GM23338 (cell line): ENCODE results near the gene LIPG. TPM values are rescaled to one million over a fixed set of nuclear protein-coding genes. Genes with fewer than 3 reads are reported as not detected.
"Not testable (repeated sequence)": the region's sequence is repeated elsewhere in the genome, so short reads cannot be mapped to it uniquely, and the experiment has no call there.

Experiments used
- ATAC-seq: fragments of 200-7000 bp; cut with Tn5 transposase; 3 replicates; pipeline ENCODE4 v1.9.1; 2020
- DNase-seq: peaks from one replicate; pipeline ENCODE4 v3.0.0-alpha.2; 2015; ENCODE audit warnings: low spot score
- H2AFZ ChIP-seq: fragments of 200-600 bp; sonication (generic); 2 replicates; pipeline ENCODE4 v1.8.0; 2016; ENCODE audit warnings: antibody characterized with exemption, mild to moderate bottlenecking, moderate library complexity
- H3F3A ChIP-seq: fragments of 200-600 bp; sonication (generic); replicated peaks from 2 replicates; pipeline ENCODE4 v1.8.0; 2017; ENCODE audit warnings: antibody characterized with exemption, mixed run types, low read depth
- H3K27ac ChIP-seq: fragments of 200-600 bp; sonication (generic); 2 replicates; pipeline ENCODE4 v1.6.1; 2016; ENCODE audit warnings: low read depth
- H3K27me3 ChIP-seq: fragments of 200-600 bp; sonication (generic); 2 replicates; pipeline ENCODE4 v1.8.0; 2016; ENCODE audit warnings: mild to moderate bottlenecking, mixed run types, moderate library complexity; ENCODE audit not compliant: insufficient read depth
- H3K36me3 ChIP-seq: fragments of 200-600 bp; sonication (generic); 2 replicates; pipeline ENCODE4 v1.8.0; 2016; ENCODE audit warnings: mild to moderate bottlenecking; ENCODE audit not compliant: insufficient read depth
- H3K4me1 ChIP-seq: fragments of 200-600 bp; sonication (generic); 2 replicates; pipeline ENCODE4 v1.8.0; 2016; ENCODE audit warnings: mild to moderate bottlenecking, moderate library complexity; ENCODE audit not compliant: insufficient read depth
- H3K4me2 ChIP-seq: fragments of 200-600 bp; sonication (generic); 2 replicates; pipeline ENCODE4 v1.7.1; 2017; ENCODE audit warnings: mixed run types
- H3K4me3 ChIP-seq: fragments of 200-600 bp; sonication (generic); 2 replicates; pipeline ENCODE4 v1.6.1; 2016; ENCODE audit warnings: mixed run types
- H3K79me2 ChIP-seq: fragments of 200-600 bp; sonication (generic); replicated peaks from 2 replicates; pipeline ENCODE4 v1.8.0; 2017; ENCODE audit warnings: mild to moderate bottlenecking; ENCODE audit not compliant: insufficient read depth
- H3K9me2 ChIP-seq: fragments of 200-600 bp; sonication (generic); 2 replicates; pipeline ENCODE4 v1.8.0; 2017; ENCODE audit not compliant: insufficient read depth
- H4K20me1 ChIP-seq: fragments of 200-600 bp; sonication (generic); replicated peaks from 2 replicates; pipeline ENCODE4 v1.8.0; 2017; ENCODE audit warnings: mild to moderate bottlenecking; ENCODE audit not compliant: insufficient read depth
- H3K27ac Mint-ChIP-seq: 2 replicates; pipeline ENCODE4 v1.8.0; 2020; ENCODE audit warnings: inconsistent platforms, mild to moderate bottlenecking, moderate library complexity, mixed read lengths
- H3K27me3 Mint-ChIP-seq: 3 replicates; pipeline ENCODE4 v1.8.0; 2022; ENCODE audit warnings: low read depth, mild to moderate bottlenecking, moderate library complexity, mixed read lengths, inconsistent platforms; ENCODE audit not compliant: insufficient read depth, poor library complexity
- H3K36me3 Mint-ChIP-seq: 3 replicates; pipeline ENCODE4 v1.8.0; 2021; ENCODE audit warnings: low read depth, mild to moderate bottlenecking, inconsistent platforms, moderate library complexity, mixed read lengths
- H3K4me1 Mint-ChIP-seq: 3 replicates; pipeline ENCODE4 v1.8.0; 2020; ENCODE audit warnings: mild to moderate bottlenecking, inconsistent platforms, mixed read lengths
- H3K4me3 Mint-ChIP-seq: 3 replicates; pipeline ENCODE4 v1.8.0; 2021; ENCODE audit warnings: moderate library complexity, mild to moderate bottlenecking, inconsistent platforms, mixed read lengths
- H3K9me3 Mint-ChIP-seq: 3 replicates; pipeline ENCODE4 v1.8.0; 2020; ENCODE audit warnings: moderate library complexity, mild to moderate bottlenecking, inconsistent platforms, mixed read lengths
- CREB1 ChIP-seq: fragments of 250-450 bp; sonication (Bioruptor Pico); IDR thresholded peaks from 2 replicates; pipeline ENCODE4 v1.5.0; 2020; ENCODE audit warnings: low read depth, mild to moderate bottlenecking, moderate library complexity
- EZH2 ChIP-seq: fragments of 200-600 bp; sonication (generic); IDR thresholded peaks from one replicate; pipeline ENCODE4 v1.8.0; 2017; ENCODE audit warnings: antibody characterized with exemption, mild to moderate bottlenecking, low read depth; ENCODE audit not compliant: unreplicated experiment
- EZH2phosphoT487 ChIP-seq: fragments of 200-600 bp; sonication (generic); IDR thresholded peaks from one replicate; pipeline ENCODE4 v1.8.1; 2018; ENCODE audit warnings: antibody characterized with exemption; ENCODE audit not compliant: unreplicated experiment
- JUNB ChIP-seq: IDR thresholded peaks from one replicate; pipeline ENCODE4 v1.6.1; 2016; ENCODE audit warnings: antibody characterized with exemption; ENCODE audit not compliant: unreplicated experiment
- NANOG ChIP-seq: IDR thresholded peaks from 2 replicates; pipeline ENCODE4 v1.6.1; 2016; ENCODE audit warnings: antibody characterized with exemption, borderline replicate concordance
- POLR2AphosphoS5 ChIP-seq: IDR thresholded peaks from 2 replicates; pipeline ENCODE4 v1.6.1; 2016; ENCODE audit warnings: antibody characterized with exemption, low read depth
- STAT1 ChIP-seq: IDR thresholded peaks from one replicate; pipeline ENCODE4 v1.6.1; 2016; ENCODE audit warnings: antibody characterized with exemption; ENCODE audit not compliant: unreplicated experiment
- ZNF114 ChIP-seq: fragments of 250-450 bp; sonication (Bioruptor Pico); IDR thresholded peaks from 2 replicates; pipeline ENCODE4 v1.5.0; 2020; ENCODE audit warnings: mild to moderate bottlenecking, moderate library complexity
- polyA plus RNA-seq: library from polyadenylated mRNA; unstranded; fragments of >200 nt; fragmentation: Nextera tagmentation; extraction: Ambion mirVana; gene quantifications from 2 replicates; pipeline ENCODE4 v1.2.1, GENCODE V29; 2016
- total RNA-seq: library from RNA; depleted of rRNA; stranded (reverse); fragments of >200 nt; shearing (Covaris generic); gene quantifications from 2 replicates; pipeline ENCODE4 v1.2.3, GENCODE V29; 2014
- TF ChIP-seq, protein P1 (sequence below), 2 experiments: fragments of 200-600 bp in 1 of 2; sonication (generic) in 1 of 2; conservative IDR thresholded peaks; 2 replicates each; pipeline versions ENCODE4 v1.5.1 to v1.6.1; 2016 to 2017; ENCODE audit warnings: antibody characterized with exemption in 2 of 2, low read depth in 2 of 2, mild to moderate bottlenecking in 2 of 2, moderate library complexity in 1 of 2
- TF ChIP-seq, protein P2 (sequence below): IDR thresholded peaks from 2 replicates; pipeline ENCODE4 v1.6.1; 2016; ENCODE audit warnings: antibody characterized with exemption
- TF ChIP-seq, protein P3 (sequence below): fragments of 250-450 bp; sonication (Bioruptor Pico); IDR thresholded peaks from 2 replicates; pipeline ENCODE4 v1.5.0; 2020; ENCODE audit warnings: mild to moderate bottlenecking, moderate library complexity

Gene LIPG
- total and polyA plus RNA-seq, 2 experiments from 2014 or later: 4.9 to 17.7 TPM

DNA sequence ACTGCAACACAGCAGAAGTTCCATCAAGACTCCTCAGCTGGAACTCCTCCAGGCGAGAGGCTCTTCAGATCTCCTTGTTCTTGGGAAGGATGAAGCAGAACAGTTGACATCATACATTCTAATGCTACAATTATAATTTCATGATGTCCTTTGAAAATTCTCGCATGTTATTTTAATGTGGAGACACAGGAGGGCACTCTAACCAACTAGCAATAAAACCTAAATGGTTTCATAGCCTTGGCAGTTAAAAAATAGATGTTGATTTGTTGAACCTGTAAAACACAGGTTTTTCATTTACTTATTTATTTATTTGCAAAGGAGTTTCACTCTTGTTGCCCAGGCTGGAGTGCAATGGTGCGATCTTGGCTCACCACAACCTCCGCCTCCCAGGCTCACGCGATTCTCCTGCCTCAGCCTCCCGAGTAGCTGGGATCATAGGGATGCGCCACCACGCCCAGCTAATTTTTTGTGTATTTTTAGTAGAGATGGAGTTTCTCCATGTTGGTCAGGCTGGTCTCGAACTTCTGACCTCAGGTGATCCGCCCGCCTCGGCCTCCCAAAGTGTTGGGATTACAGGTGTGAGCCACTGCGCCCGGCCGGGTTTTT is 2.4 kb upstream of the LIPG start:
- H3K4me2 ChIP-seq, ATAC-seq, H3K36me3 ChIP-seq, H4K20me1 ChIP-seq, H3K4me3 ChIP-seq, H3K27ac ChIP-seq, H3K9me2 ChIP-seq, H2AFZ ChIP-seq, H3K4me3 Mint-ChIP-seq, H3K27ac Mint-ChIP-seq: not testable (repeated sequence)
- Mint-ChIP-seq H3K36me3 (peaks cover 14% of the 10 kb centered on the region), H3K9me3 (peaks cover 30% of the 10 kb centered on the region), H3K4me1 (peaks cover 28% of the 10 kb centered on the region), H3K27me3 (peaks cover 39% of the 10 kb centered on the region)
- TF ChIP-seq, protein P1, sequence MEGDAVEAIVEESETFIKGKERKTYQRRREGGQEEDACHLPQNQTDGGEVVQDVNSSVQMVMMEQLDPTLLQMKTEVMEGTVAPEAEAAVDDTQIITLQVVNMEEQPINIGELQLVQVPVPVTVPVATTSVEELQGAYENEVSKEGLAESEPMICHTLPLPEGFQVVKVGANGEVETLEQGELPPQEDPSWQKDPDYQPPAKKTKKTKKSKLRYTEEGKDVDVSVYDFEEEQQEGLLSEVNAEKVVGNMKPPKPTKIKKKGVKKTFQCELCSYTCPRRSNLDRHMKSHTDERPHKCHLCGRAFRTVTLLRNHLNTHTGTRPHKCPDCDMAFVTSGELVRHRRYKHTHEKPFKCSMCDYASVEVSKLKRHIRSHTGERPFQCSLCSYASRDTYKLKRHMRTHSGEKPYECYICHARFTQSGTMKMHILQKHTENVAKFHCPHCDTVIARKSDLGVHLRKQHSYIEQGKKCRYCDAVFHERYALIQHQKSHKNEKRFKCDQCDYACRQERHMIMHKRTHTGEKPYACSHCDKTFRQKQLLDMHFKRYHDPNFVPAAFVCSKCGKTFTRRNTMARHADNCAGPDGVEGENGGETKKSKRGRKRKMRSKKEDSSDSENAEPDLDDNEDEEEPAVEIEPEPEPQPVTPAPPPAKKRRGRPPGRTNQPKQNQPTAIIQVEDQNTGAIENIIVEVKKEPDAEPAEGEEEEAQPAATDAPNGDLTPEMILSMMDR (conservative IDR thresholded peaks at IDR 0.05; ENCODE audit: low read depth in 2 of 2): peak; percentile 45 to 48
- Histone ChIP-seq H3K4me1 (peaks cover 14% of the 10 kb centered on the region), H3K79me2 (peaks cover 17% of the 10 kb centered on the region), H3F3A (0 out of 2 replicates have a peak, but pooled peaks cover 11% of the 10 kb centered on the region), H3K27me3 (peaks cover 36% of the 10 kb centered on the region)
- peak; percentile 24 for DNase-seq

DNA sequence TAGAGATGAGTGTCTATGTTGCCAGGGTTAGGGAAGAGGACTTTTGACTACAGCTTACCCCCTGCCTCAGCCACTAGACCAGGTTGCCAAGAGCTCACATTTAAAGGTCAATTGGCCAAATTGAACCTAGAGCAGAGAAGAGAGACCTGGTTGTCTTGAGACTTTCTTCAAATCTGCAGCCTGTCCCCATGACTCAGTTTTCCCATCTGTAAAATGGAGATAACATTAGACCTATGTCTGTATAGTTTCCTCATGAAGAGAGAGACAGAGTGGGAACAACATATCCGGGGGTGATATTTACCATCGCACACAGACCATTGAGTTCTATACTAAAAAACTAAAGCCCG is 1.6 kb upstream of the LIPG start:
- no peaks in the 10 kb centered on the region for H3K9me2 ChIP-seq
- Mint-ChIP-seq H3K27me3 (peaks cover 38% of the 10 kb centered on the region), H3K9me3 (peaks cover 23% of the 10 kb centered on the region; the same call in 2 of the 3 replicates), H3K4me3 (peak overlapping the region; percentile 82), H3K4me1 (peaks cover 25% of the 10 kb centered on the region), H3K27ac (no peak overlapping the region), H3K36me3 (peaks cover 9% of the 10 kb centered on the region)
- peak overlapping the region; percentile 98 for H3K4me2 ChIP-seq
- H4K20me1 ChIP-seq: peaks cover 3% of the 10 kb centered on the region; the same call in 1 of the 2 replicates
- no peaks in the 10 kb centered on the region for H3K36me3 ChIP-seq
- ATAC-seq (no peak), DNase-seq (no peak)
- peaks cover 36% of the 10 kb centered on the region for H3K27me3 ChIP-seq
- no peak overlapping the region for H3K27ac ChIP-seq
- 0 out of 2 replicates have a peak, but pooled peaks cover 11% of the 10 kb centered on the region for H3F3A ChIP-seq
- peak overlapping the region; percentile 97 for H2AFZ ChIP-seq
- peaks cover 20% of the 10 kb centered on the region for H3K79me2 ChIP-seq
- peaks cover 14% of the 10 kb centered on the region for H3K4me1 ChIP-seq
- peak overlapping the region; percentile 85 for H3K4me3 ChIP-seq
- TF ChIP-seq NANOG (no peak), STAT1 (no peak), JUNB (no peak), POLR2AphosphoS5 (no peak), ZNF114 (CRISPR knock-in tag) (no peak), EZH2phosphoT487 (no peak), CREB1 (CRISPR knock-in tag) (no peak), EZH2 (no peak)
- TF ChIP-seq, protein P2, sequence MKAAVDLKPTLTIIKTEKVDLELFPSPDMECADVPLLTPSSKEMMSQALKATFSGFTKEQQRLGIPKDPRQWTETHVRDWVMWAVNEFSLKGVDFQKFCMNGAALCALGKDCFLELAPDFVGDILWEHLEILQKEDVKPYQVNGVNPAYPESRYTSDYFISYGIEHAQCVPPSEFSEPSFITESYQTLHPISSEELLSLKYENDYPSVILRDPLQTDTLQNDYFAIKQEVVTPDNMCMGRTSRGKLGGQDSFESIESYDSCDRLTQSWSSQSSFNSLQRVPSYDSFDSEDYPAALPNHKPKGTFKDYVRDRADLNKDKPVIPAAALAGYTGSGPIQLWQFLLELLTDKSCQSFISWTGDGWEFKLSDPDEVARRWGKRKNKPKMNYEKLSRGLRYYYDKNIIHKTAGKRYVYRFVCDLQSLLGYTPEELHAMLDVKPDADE: no peak
- TF ChIP-seq, protein P3, sequence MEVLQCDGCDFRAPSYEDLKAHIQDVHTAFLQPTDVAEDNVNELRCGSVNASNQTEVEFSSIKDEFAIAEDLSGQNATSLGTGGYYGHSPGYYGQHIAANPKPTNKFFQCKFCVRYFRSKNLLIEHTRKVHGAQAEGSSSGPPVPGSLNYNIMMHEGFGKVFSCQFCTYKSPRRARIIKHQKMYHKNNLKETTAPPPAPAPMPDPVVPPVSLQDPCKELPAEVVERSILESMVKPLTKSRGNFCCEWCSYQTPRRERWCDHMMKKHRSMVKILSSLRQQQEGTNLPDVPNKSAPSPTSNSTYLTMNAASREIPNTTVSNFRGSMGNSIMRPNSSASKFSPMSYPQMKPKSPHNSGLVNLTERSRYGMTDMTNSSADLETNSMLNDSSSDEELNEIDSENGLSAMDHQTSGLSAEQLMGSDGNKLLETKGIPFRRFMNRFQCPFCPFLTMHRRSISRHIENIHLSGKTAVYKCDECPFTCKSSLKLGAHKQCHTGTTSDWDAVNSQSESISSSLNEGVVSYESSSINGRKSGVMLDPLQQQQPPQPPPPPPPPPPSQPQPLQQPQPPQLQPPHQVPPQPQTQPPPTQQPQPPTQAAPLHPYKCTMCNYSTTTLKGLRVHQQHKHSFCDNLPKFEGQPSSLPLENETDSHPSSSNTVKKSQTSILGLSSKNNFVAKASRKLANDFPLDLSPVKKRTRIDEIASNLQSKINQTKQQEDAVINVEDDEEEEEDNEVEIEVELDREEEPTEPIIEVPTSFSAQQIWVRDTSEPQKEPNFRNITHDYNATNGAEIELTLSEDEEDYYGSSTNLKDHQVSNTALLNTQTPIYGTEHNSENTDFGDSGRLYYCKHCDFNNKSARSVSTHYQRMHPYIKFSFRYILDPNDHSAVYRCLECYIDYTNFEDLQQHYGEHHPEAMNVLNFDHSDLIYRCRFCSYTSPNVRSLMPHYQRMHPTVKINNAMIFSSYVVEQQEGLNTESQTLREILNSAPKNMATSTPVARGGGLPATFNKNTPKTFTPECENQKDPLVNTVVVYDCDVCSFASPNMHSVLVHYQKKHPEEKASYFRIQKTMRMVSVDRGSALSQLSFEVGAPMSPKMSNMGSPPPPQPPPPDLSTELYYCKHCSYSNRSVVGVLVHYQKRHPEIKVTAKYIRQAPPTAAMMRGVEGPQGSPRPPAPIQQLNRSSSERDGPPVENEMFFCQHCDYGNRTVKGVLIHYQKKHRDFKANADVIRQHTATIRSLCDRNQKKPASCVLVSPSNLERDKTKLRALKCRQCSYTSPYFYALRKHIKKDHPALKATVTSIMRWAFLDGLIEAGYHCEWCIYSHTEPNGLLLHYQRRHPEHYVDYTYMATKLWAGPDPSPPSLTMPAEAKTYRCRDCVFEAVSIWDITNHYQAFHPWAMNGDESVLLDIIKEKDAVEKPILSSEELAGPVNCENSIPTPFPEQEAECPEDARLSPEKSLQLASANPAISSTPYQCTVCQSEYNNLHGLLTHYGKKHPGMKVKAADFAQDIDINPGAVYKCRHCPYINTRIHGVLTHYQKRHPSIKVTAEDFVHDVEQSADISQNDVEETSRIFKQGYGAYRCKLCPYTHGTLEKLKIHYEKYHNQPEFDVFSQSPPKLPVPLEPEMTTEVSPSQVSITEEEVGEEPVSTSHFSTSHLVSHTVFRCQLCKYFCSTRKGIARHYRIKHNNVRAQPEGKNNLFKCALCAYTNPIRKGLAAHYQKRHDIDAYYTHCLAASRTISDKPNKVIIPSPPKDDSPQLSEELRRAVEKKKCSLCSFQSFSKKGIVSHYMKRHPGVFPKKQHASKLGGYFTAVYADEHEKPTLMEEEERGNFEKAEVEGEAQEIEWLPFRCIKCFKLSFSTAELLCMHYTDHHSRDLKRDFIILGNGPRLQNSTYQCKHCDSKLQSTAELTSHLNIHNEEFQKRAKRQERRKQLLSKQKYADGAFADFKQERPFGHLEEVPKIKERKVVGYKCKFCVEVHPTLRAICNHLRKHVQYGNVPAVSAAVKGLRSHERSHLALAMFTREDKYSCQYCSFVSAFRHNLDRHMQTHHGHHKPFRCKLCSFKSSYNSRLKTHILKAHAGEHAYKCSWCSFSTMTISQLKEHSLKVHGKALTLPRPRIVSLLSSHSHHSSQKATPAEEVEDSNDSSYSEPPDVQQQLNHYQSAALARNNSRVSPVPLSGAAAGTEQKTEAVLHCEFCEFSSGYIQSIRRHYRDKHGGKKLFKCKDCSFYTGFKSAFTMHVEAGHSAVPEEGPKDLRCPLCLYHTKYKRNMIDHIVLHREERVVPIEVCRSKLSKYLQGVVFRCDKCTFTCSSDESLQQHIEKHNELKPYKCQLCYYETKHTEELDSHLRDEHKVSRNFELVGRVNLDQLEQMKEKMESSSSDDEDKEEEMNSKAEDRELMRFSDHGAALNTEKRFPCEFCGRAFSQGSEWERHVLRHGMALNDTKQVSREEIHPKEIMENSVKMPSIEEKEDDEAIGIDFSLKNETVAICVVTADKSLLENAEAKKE: no peak
